ENCODE data around the gene DBF4B.

DNA sequence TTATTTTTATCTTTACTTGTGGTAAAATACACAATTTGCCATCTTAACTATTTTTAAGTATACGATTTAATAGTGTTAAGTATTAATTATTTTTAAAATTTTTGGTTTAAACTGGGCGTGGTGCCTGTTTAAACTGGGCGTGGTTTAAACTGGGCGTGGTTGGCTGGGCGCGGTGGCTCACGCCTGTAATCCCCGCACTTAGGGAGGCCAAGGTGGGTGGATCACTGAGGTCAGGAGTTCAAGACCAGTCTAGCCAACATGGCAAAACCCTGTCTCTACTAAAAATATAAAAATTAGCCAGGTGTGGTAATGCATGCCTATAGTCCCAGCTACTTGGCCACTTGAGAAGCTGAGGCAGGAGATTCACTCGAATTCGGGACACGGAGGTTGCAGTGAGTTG, 14.9 kb upstream of the DBF4B start:
- TF ChIP-seq, protein P1, sequence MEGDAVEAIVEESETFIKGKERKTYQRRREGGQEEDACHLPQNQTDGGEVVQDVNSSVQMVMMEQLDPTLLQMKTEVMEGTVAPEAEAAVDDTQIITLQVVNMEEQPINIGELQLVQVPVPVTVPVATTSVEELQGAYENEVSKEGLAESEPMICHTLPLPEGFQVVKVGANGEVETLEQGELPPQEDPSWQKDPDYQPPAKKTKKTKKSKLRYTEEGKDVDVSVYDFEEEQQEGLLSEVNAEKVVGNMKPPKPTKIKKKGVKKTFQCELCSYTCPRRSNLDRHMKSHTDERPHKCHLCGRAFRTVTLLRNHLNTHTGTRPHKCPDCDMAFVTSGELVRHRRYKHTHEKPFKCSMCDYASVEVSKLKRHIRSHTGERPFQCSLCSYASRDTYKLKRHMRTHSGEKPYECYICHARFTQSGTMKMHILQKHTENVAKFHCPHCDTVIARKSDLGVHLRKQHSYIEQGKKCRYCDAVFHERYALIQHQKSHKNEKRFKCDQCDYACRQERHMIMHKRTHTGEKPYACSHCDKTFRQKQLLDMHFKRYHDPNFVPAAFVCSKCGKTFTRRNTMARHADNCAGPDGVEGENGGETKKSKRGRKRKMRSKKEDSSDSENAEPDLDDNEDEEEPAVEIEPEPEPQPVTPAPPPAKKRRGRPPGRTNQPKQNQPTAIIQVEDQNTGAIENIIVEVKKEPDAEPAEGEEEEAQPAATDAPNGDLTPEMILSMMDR (IDR thresholded peaks at IDR 0.05) = no peak
- TF ChIP-seq POLR2AphosphoS5 (IDR thresholded peaks at IDR 0.05) (no peak), POLR2A (IDR thresholded peaks at IDR 0.05) (no peak)
